Measurements from ENCODE around the gene CLASP1. TPM values are rescaled to one million over a fixed set of nuclear protein-coding genes. Genes with fewer than 3 reads are reported as not detected.
"Not testable (repeated sequence)": the region's sequence is repeated elsewhere in the genome, so short reads cannot be mapped to it uniquely, and the experiment has no call there.

CLASP1 gene
- total RNA-seq, 2 experiments from 2014 or later, result 33.8 to 72.4 TPM

DNA sequence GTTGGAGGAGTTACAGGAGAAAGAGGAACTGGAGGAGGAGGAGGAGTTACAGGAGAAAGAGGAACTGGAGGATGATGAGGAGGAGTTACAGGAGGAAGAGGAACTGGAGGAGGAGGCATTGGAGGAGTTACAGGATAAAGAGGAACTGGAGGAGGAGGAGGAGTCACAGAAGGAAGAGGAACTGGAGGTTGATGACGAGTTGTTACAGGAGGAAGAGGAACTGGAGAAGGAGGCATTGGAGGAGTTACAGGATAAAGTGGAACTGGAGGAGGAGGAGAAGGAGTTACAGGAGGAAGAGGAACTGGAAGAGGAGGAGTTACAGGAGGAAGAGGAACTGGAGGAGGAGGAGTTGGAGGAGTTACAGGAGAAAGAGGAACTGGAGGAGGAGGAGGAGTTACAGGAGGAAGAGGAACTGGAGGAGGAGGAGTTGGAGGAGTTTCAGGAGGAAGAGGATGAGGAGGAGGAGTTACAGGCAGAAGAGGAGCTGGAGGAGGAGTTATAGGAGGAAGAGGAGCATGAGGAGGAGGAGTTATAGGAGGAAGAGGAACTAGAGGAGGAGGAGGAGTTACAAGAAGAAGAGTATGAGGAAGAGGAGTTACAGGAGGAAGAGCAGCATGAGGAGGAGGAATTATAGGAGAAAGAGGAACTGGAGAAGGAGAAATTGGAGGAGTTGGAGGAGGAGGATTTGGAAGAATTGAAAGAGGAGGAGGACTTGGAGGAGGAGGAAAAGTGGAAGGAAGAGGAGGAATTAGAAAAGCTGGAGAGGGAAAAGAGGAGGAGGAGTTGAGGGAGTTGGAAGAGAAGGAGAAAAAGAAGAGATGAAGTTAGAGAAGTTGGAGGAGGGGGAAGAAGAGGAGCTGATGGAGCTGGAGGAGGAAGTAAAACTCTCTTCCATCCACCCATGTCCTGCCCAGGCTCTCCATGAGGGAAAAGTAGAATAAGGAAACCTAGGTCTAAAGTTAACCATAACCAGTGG lies 37.2 kb downstream of the CLASP1 start:
- no peak overlapping the region for H2AFZ ChIP-seq (ENCODE audit: low read length)
- H3K36me3 ChIP-seq (ENCODE audit: insufficient read depth, low read length), result peaks cover 19% of the 10 kb centered on the region
- H3K79me2 ChIP-seq (ENCODE audit: insufficient read depth, low read depth, low read length), result peaks cover 24% of the 10 kb centered on the region; the same call in 1 of the 2 replicates
- ChIA-PET CTCF (ENCODE audit: unreplicated experiment) (interaction anchor here (0.6 kb wide), 1 partner anchor 535 kb away, joined by 3 read pairs; no protein-coding TSS in a partner anchor), POLR2A (interaction anchor here (0.5 to 0.9 kb wide), 2 partner anchors 12 to 80 kb away, joined by 3 read pairs; no protein-coding TSS in a partner anchor)
- H3K4me2 ChIP-seq (ENCODE audit: low read length), result no peak overlapping the region
- peaks cover 6% of the 10 kb centered on the region for H3K4me1 ChIP-seq (ENCODE audit: insufficient read depth, low read length, poor library complexity, severe bottlenecking)
- H3K27ac ChIP-seq (ENCODE audit: low read depth, low read length, poor library complexity, severe bottlenecking), result no peak overlapping the region
- TF ChIP-seq EZH2phosphoT487 (IDR thresholded peaks at IDR 0.05; ENCODE audit: borderline replicate concordance, low read depth, low read length) (no peak), CTCF (conservative IDR thresholded peaks at IDR 0.05; ENCODE audit: low read length) (no peak)
- BruUV-seq (replicated peaks), result no TSS peak
- no peaks in the 10 kb centered on the region for H3K9me2 ChIP-seq (ENCODE audit: insufficient read depth, low read length)
- H3K4me3 ChIP-seq (ENCODE audit: low read depth, low read length, poor library complexity, severe bottlenecking), result no peak overlapping the region
- intact Hi-C loops (cut with micrococcal nuclease; ENCODE audit: unreplicated experiment), result loop anchor here (2.0 kb wide), 1 partner anchor 37 kb away; the partner anchor contains the start of gene CLASP1
- no peaks in the 10 kb centered on the region for H3K9me3 ChIP-seq (ENCODE audit: low read length)
- no peak for DNase-seq (ENCODE audit: low spot score)
- H4K20me1 ChIP-seq (ENCODE audit: insufficient read depth, low read length), result no peaks in the 10 kb centered on the region

GRCh38 chr2:121611048-121611649 lies 38.1 kb downstream of the CLASP1 start:
- H4K20me1 ChIP-seq (ENCODE audit: insufficient read depth, low read length); H3K27ac ChIP-seq (ENCODE audit: low read depth, low read length, poor library complexity, severe bottlenecking); BruUV-seq (replicated peaks); H3K4me1 ChIP-seq (ENCODE audit: insufficient read depth, low read length, poor library complexity, severe bottlenecking); H3K9me3 ChIP-seq (ENCODE audit: low read length); H3K9me2 ChIP-seq (ENCODE audit: insufficient read depth, low read length); H3K4me3 ChIP-seq (ENCODE audit: low read depth, low read length, poor library complexity, severe bottlenecking); CTCF ChIA-PET (ENCODE audit: unreplicated experiment); DNase-seq (ENCODE audit: low spot score); H2AFZ ChIP-seq (ENCODE audit: low read length); H3K4me2 ChIP-seq (ENCODE audit: low read length): not testable (repeated sequence)
- intact Hi-C loops (cut with micrococcal nuclease; ENCODE audit: unreplicated experiment), result loop anchor here (2.0 kb wide), 1 partner anchor 38 kb away; the partner anchor contains the start of gene CLASP1
- Histone ChIP-seq H3K36me3 (ENCODE audit: insufficient read depth, low read length) (peaks cover 19% of the 10 kb centered on the region), H3K79me2 (ENCODE audit: insufficient read depth, low read depth, low read length) (peaks cover 24% of the 10 kb centered on the region; the same call in 1 of the 2 replicates)
- POLR2A ChIA-PET, result interaction anchor here (0.8 kb wide), 1 partner anchor 37 kb away, joined by 8 read pairs; no protein-coding TSS in a partner anchor

- DNase-seq (ENCODE audit: low spot score); H3K4me1 ChIP-seq (ENCODE audit: insufficient read depth, low read length, poor library complexity, severe bottlenecking); H4K20me1 ChIP-seq (ENCODE audit: insufficient read depth, low read length); H3K4me2 ChIP-seq (ENCODE audit: low read length); H3K9me3 ChIP-seq (ENCODE audit: low read length); H3K4me3 ChIP-seq (ENCODE audit: low read depth, low read length, poor library complexity, severe bottlenecking); H2AFZ ChIP-seq (ENCODE audit: low read length); BruUV-seq (replicated peaks); H3K9me2 ChIP-seq (ENCODE audit: insufficient read depth, low read length); H3K27ac ChIP-seq (ENCODE audit: low read depth, low read length, poor library complexity, severe bottlenecking): not testable (repeated sequence)
- Histone ChIP-seq H3K79me2 (ENCODE audit: insufficient read depth, low read depth, low read length) (peaks cover 19% of the 10 kb centered on the region; the same call in 1 of the 2 replicates), H3K36me3 (ENCODE audit: insufficient read depth, low read length) (peaks cover 24% of the 10 kb centered on the region)
- CTCF ChIA-PET (ENCODE audit: unreplicated experiment), result interaction anchor here (0.6 kb wide), 1 partner anchor 40 kb away, joined by 3 read pairs; no protein-coding TSS in a partner anchor
- intact Hi-C loops (cut with micrococcal nuclease; ENCODE audit: unreplicated experiment), result loop anchor here (2.0 kb wide), 1 partner anchor 38 kb away; the partner anchor contains the start of gene CLASP1
- POLR2A ChIA-PET, result interaction anchor here (0.7 to 1.2 kb wide), 5 partner anchors 14 to 41 kb away, joined by 3 to 8 read pairs (median 3); no protein-coding TSS in a partner anchor
These were observed 38.8 kb downstream of the CLASP1 start for GRCh38 chr2:121610487-121610874.
